LHCN-M2 (cell line): ENCODE measurements around the gene CCDC197. TPM values are rescaled to one million over a fixed set of nuclear protein-coding genes. Genes with fewer than 3 reads are reported as not detected.

Experiments used
- DNase-seq: peaks from one replicate; pipeline ENCODE4 v3.0.0-alpha.2; 2012; ENCODE audit warnings: low read depth
- total RNA-seq: library from RNA; depleted of rRNA; stranded (reverse); fragments of >200 nt; gene quantifications from 2 replicates; pipeline ENCODE4 v1.2.3, GENCODE V29; 2014

The CCDC197 gene
- total RNA-seq, 1 experiment from 2014 or later = not detected

- DNase-seq = no peak
Observed at GRCh38 chr14:93977171-93977570, 19.9 kb upstream of the CCDC197 start.

DNA sequence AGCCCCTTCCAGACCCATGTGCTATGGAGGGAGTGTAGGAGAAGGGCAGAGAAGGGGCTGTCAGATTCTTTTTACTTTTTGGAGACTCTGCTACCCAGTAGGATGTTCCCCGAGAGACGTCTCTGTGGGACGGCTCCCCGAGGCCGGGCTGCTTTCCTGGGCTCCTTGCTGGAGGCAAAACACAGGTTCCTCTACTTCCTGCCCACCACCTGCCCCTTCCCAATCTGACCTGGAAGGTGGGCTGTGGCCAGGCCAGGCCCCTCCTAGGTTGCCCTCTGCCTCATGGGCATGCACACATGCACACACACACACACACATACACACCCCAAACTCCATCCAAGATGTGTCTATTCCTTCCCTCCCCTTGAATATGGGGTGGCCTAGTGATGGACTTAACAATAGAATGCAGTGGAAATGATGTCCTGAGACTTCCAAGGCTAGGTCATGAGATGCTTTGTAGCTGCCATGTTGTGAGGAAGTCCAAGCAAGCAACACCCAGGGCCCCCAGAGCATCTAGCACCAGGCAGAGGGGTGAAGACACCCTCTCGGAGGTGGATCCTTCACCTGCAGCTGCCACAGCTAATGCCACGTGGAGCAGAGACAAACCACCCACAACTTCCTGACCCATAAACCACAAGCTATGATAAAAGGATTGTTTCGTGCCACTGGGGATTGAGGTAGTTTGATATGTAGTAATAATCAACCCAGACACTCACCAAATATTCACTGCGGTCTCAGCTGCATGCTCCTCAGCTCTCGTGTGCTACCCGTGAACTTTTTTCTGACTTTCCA lies 19.1 kb upstream of the CCDC197 start:
- no peak for DNase-seq

DNA sequence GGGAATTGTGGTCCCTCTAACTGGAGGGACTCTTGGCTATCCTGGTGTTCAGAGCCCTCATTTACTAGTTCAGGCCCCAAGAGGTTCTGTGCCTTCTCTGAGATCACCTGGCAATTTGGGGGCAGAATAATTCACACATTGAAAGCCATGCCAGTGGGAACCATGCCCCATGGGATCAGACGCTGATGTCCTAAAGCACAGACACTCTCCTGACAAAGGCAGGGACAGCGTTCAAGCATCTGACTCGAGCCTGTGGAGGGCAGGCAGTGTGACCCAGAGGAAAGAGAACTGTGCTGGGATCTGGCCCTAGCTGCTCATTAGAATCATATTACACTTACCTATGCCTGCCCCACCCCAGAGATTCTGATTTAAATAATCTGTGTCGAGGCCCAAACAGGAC lies 18.4 kb upstream of the CCDC197 start:
- DNase-seq = no peak

GRCh38 chr14:93980456-93981201 lies 16.5 kb upstream of the CCDC197 start:
- DNase-seq = no peak

DNA sequence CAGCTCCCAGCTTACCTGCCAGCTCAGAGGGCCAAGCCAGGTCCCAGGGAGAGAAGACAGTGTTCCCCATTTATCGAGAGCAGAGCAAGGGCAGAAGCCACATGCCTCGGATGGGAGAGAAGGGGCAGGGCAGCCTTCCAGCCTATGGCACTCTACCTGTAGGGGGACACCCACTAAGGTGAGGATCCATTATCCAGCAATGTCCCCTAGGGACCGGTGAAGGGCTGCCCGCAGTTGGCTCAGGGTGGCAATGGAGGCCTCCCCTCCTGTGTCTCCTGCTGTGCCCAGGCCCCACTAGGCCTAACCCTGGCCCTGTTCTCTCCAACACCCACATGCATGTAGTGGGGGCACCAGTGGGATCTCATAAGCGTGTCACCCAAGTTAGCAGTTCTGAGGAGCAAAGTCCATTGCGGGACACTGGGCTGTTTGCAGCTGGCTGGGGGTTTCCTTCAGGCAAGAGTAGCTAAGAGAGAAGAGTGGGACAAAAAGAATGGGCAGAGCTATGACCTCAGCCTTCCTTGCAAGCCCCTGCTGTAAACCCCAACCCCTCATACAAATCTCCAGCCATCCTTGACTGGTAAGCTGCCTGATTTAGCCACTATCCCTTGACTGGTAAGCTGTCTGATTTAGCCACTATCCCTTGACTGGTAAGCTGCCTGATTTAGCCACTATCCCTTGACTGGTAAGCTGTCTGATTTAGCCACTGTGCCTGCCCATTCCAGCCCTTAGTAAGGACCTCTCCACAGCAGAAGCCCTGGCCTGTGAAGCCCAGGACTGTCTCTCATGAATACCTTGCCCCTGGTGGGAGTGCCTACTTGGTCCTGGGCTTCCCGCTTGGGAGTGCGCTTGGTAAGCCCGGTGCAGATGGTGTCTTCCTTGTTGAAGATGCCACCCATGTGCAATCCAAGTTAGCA lies 15.5 kb upstream of the CCDC197 start:
- no peak for DNase-seq

- no peak for DNase-seq
Observed at GRCh38 chr14:93982230-93983007, 14.7 kb upstream of the CCDC197 start.

GRCh38 chr14:93984070-93984469 lies 13.0 kb upstream of the CCDC197 start:
- no peak for DNase-seq

GRCh38 chr14:93984987-93985410 lies 12.1 kb upstream of the CCDC197 start:
- DNase-seq = peak; percentile 44

DNA sequence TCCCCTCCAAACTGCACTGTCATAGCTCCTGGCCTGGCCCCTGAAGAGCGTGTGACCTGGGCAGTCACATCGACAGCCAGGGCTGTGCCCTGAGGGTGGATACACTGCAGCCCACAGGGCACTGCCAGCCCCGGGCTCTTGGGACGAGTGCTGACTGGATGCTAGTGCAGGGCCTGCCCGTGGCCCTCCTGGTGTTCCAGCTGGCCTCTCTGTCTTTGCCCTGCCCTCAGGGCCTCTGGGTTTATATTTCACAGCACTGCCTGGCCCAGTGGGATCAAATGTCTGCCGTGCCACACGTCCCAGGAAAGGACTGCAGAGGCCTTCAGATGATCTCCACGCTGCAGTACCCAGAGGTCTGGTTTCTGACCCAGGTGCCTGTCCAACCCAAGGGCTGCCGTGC lies 10.1 kb upstream of the CCDC197 start:
- DNase-seq = no peak

DNA sequence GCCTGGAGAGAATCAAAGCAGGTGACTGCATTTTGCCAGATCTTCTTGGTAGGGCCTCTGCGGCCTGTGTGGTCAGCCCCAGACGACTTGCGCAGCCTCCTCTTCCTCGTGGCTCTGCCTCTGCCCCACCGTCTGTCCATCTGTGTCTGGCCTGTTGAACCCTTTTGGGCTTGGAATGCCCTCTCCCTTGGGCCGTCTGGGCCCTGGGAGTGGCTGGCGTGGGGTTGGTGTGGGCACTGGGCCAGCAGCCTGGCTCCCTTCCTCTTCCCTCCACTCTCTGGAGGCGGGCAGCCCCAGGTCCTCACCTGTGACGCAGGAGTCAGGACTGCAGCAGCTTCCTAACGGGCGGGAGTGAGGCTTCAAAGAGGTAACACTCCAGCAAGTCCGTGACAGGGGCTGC lies 9.7 kb upstream of the CCDC197 start:
- DNase-seq = no peak

- no peak for DNase-seq
Observed at GRCh38 chr14:93987815-93988476, 9.2 kb upstream of the CCDC197 start.

DNA sequence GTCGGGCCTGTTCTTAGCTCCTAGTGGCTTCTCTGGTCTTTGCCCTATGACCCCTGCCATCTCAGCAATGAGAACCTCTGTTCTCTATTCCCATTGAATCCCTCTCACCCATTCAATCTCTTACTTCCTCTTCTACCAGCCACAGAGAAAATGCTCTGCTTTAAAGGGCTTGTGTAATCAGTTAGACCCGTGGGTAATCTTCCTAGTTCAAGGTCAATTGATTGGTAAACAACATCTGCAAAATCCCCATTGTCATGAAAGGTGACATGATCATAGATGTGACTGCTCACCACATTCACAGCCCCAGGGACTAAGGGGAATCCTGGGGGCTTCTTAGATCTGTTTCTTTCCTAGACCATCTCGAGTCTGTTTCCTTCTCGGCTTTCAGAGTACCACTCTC lies 7.2 kb upstream of the CCDC197 start:
- no peak for DNase-seq

- DNase-seq = no peak
Observed at GRCh38 chr14:93991212-93991611, 5.9 kb upstream of the CCDC197 start.

- no peak for DNase-seq
Observed at GRCh38 chr14:93991649-93992048, 5.5 kb upstream of the CCDC197 start.

- DNase-seq = no peak
Observed at GRCh38 chr14:93993382-93993781, 3.7 kb upstream of the CCDC197 start.

GRCh38 chr14:93994919-93995682 lies 2.0 kb upstream of the CCDC197 start:
- peak; percentile 56 for DNase-seq

DNA sequence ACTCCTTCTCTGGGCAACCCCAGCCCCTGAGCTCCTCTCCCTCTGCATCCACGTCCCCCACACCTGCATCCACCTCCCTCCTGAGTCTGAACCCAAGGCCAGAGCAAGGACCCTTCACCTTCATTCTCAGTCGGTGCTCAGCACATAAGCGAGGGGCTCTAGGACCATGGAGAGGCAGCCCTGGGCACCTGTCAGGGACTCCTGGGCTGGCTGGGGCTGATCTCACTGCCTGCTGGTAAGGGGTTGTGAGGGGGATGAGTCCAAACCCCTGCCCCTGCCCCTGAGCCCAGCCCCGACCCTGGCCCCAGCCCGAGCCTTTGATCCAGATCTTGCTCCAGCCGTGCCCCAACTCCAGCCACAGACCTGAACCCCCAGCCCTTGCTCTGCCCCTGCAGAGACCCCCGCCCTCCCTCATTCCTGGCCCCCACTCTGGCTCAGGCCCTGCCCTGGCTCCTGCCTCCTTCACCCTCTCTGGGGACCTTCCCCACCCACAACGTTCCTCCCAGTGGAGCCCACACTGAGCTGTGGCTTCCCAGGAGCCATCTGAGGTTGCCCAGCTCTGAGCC lies 888 bp upstream of the CCDC197 start:
- DNase-seq = no peak

GRCh38 chr14:93997916-93998870 lies 1.1 kb downstream of the CCDC197 start:
- DNase-seq = no peak
